ENCODE results near the gene KAT2A. TPM values are rescaled to one million over a fixed set of nuclear protein-coding genes. Genes with fewer than 3 reads are reported as not detected.
A peak's percentile ranks its signal among the peaks of the same experiment; 100 is the strongest.

Gene KAT2A
- total RNA-seq, 3 donors from 2014 or later: 22.7 to 55.8 (median 54.4) TPM

DNA sequence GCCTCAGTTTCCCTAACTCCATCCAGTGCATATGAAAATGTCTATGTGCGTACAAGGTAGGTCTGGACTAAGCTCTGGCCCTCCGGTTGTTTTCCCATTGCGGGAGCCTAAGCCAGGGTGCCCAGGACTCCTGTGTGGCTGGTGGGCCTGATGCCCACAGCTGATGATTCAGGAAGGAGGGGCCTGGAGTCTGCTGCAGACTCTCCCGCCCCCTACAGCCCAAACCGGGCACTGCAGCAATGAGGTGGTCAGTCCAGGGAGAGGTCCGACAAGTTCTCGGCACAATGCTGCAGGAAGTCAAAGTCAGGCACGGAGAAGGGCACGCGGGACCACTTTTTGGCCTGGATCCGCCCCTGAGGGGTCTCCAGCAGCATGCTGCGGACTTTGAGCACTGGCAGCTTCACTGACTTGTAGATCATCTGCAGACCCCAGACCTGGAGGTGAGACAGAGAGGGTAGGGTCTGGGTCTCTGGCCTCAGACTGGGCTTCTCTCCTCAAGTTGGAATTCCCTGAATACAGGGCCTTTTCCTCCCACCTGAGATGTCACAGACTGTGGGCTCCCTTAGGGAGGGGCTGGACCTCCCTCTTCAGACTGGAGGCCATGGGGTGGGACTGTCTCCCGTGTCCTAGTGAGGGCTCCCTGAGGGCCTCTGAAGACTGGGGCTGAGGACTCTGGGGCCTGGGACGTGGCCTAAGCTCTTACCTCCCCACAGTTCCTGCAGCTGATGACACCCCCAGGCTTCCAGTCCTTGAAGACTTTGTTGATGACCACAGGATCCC is 19.5 kb downstream of the KAT2A start:
- Histone ChIP-seq H3K27me3 (peaks cover 0 to 12% of the 10 kb centered on the region in 2 donors), H3K36me3 (no peaks in the 10 kb centered on the region), H3K4me3 (no peak overlapping the region), H3K4me1 (no peaks in the 10 kb centered on the region), H3K9me3 (no peaks in the 10 kb centered on the region), H3K27ac (no peak overlapping the region)
- TF ChIP-seq POLR2AphosphoS5 (IDR thresholded peaks at IDR 0.05) (no peak), POLR2A (IDR thresholded peaks at IDR 0.05) (no peak)
- TF ChIP-seq, protein P1, sequence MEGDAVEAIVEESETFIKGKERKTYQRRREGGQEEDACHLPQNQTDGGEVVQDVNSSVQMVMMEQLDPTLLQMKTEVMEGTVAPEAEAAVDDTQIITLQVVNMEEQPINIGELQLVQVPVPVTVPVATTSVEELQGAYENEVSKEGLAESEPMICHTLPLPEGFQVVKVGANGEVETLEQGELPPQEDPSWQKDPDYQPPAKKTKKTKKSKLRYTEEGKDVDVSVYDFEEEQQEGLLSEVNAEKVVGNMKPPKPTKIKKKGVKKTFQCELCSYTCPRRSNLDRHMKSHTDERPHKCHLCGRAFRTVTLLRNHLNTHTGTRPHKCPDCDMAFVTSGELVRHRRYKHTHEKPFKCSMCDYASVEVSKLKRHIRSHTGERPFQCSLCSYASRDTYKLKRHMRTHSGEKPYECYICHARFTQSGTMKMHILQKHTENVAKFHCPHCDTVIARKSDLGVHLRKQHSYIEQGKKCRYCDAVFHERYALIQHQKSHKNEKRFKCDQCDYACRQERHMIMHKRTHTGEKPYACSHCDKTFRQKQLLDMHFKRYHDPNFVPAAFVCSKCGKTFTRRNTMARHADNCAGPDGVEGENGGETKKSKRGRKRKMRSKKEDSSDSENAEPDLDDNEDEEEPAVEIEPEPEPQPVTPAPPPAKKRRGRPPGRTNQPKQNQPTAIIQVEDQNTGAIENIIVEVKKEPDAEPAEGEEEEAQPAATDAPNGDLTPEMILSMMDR (IDR thresholded peaks at IDR 0.05): peak in 2 of 3 donors; percentile 46 to 58
- intact Hi-C loops (cut with DNase I; ENCODE audit: low total_unique reads): loop anchor here (10.0 kb wide), 1 partner anchor 137 kb away; the partner anchor contains the start of gene CNP
- DNase-seq (ENCODE audit: low spot score in 2 of 2): no peak

DNA sequence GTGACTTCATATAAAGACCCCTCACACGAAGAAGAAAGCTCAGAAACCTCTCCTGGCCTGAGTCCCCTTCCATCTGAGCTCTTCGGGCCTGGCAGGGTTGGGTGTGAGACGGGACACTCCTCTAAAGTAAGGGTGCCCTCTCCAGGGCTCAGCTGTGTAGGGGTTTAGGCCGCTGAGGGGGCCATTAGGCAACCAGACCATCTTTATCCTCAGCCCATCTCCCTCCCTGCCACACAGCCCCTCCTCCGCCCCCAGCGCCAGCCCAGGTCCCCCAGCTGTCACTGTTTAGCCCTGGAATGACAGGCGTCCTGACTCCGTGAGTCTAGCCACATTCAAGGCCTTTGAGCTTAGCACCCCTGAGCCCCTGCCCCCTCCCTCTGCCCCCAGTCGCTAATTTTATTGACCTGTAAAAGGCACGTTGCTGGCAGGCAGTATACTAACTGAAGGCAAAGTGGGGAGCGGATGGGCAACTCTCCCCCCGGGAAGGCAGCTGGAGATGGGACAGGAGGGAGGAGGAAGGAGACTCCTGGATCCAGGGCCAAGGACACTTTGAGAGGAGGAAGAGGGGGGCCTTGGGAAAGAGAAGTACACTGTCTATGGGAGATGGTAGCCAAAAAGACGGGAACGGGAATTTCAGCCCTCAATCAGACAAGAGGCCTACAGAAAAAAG is 22.3 kb downstream of the KAT2A start:
- intact Hi-C loops (cut with DNase I; ENCODE audit: low total_unique reads): no loop called here
- TF ChIP-seq POLR2A (IDR thresholded peaks at IDR 0.05) (no peak), POLR2AphosphoS5 (IDR thresholded peaks at IDR 0.05) (no peak)
- TF ChIP-seq, protein P1 (IDR thresholded peaks at IDR 0.05): no peak
- no peaks in the 10 kb centered on the region for H3K36me3 ChIP-seq
- H3K27me3 ChIP-seq: peaks cover 0 to 22% of the 10 kb centered on the region in 2 donors
- peak overlapping the region in 1 of 2 donors; percentile 33 for H3K27ac ChIP-seq
- H3K4me1 ChIP-seq: no peaks in the 10 kb centered on the region
- no peak for DNase-seq (ENCODE audit: low spot score in 2 of 2)
- peak overlapping the region in 2 of 3 donors; percentile 34 to 54 for H3K4me3 ChIP-seq
- H3K9me3 ChIP-seq: no peaks in the 10 kb centered on the region

DNA sequence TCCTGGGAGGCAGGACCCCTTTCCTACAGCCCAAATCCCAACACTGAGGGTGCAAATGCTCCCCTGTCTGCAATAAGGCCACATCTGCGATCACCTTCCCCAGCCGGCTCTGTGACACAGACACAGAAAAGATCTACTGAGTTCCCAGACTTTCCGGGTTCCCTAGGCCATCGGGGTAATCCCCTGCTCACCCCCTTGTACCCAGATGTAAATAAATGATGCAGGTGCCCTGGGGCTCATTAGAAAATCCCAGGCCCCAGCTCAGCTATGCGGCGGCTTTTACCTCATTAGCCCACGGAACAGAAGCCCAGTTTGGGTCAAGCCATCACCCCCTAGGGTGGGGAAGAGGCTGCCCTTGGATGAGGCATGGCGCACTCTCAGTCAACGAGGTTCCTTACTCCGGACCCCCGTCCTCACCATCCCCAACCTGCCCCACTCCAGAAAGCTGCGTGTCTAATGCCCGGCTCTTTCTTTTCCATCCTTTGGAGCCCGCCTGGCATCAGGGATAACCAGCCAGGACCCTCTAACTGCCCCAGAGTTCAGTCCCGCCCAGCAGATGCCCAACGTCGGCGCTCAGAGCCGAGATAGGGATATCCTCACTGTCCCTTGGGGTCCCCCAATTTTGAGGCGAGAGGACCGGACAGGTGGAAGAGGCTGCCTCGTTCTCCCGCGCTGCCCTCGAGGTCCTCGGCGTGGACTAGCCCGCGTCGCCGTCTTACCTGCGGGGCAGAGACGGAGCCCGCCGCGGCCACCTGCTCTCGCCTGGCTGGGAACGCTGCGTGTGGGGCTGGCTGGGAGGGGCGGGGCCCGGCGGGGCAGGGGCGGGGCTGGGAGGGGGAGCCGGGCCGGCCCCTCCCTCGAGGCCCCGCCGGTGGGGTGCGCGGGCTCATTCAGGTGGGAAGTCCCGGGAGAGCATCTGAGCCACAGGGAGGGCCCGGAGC is 23.2 kb downstream of the KAT2A start, which contains the start of gene ZNF385C:
Gene ZNF385C (minus strand): TSS at position 783 of the 941 bp plus-strand sequence. CDS start 35,417 bp downstream, outside the sequence.
- TF ChIP-seq, protein P1 (IDR thresholded peaks at IDR 0.05): no peak
- TF ChIP-seq POLR2A (IDR thresholded peaks at IDR 0.05): no peak
- TF ChIP-seq POLR2AphosphoS5 (IDR thresholded peaks at IDR 0.05): no peak
- Histone ChIP-seq H3K4me3 (peak within 1 kb of the TSS in 2 of 3 donors; percentile 34 to 54), H3K27me3 (peaks cover 0 to 22% of the 10 kb centered on the region in 2 donors), H3K27ac (peak within 1 kb of the TSS in 1 of 2 donors; percentile 33), H3K36me3 (no peaks in the 10 kb centered on the region), H3K9me3 (no peaks in the 10 kb centered on the region), H3K4me1 (no peaks in the 10 kb centered on the region)
- no peak for DNase-seq (ENCODE audit: low spot score in 2 of 2)
- intact Hi-C loops (cut with DNase I; ENCODE audit: low total_unique reads): no loop called here

DNA sequence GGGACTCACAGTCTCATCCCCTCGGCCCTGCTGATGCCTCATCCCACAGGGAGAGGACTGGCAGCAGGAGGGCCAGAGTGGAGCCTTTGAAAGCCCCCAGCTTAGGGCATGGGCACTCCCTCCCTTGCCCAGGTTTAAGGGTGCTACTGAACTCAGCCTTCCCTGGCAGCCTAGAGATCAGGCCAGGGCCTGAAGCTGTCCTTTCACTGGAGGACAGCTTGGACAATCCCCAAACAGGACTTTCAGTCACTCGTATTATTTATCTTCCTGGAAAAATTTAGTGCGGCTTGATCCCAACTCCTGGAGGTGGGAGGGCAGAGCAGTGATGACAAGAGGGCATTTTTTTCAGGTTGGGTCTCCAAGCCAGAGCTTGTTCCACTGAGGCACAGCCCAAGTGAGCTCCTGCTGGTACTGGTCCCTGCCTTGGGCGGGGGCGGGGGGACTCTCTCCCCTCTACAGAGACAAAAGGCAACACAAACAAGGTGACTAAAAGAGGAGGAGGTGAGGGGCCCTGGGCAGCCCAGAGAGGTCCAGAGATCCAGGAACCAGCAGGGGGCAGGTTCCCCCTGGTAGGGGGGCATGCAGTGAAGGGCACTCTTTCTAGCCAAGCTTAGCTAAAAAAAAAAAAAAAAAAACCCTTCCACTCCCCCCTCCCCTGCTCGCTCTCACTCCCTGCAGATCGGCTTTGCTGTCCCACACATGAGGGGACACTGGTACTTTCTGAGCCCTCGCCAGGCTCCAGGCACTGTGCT is 24.6 kb downstream of the KAT2A start:
- TF ChIP-seq POLR2A (IDR thresholded peaks at IDR 0.05) (no peak), POLR2AphosphoS5 (IDR thresholded peaks at IDR 0.05) (no peak)
- TF ChIP-seq, protein P1 (IDR thresholded peaks at IDR 0.05): no peak
- H3K4me3 ChIP-seq: no peak overlapping the region
- no peaks in the 10 kb centered on the region for H3K9me3 ChIP-seq
- DNase-seq (ENCODE audit: low spot score in 2 of 2): no peak
- intact Hi-C loops (cut with DNase I; ENCODE audit: low total_unique reads): no loop called here
- peaks cover 0 to 22% of the 10 kb centered on the region in 2 donors for H3K27me3 ChIP-seq
- no peak overlapping the region for H3K27ac ChIP-seq
- H3K4me1 ChIP-seq: no peaks in the 10 kb centered on the region
- no peaks in the 10 kb centered on the region for H3K36me3 ChIP-seq

Data from breast epithelium (tissue), 4 donors.